AG04450 (cell line): ENCODE data around the gene SF3B3. TPM values are rescaled to one million over a fixed set of nuclear protein-coding genes. Genes with fewer than 3 reads are reported as not detected.

Source experiments
- CTCF ChIA-PET: fragments of 300-600, 350-600 bp; formaldehyde crosslinking; extraction: SDS; loops from one replicate; lab custom pipeline; 2022; ENCODE audit warnings: antibody characterized with exemption, inconsistent platforms; lab: Charles Lee
- POLR2A ChIA-PET: fragments of 350-600 bp; formaldehyde crosslinking; extraction: SDS; loops from one replicate; lab custom pipeline; 2021; ENCODE audit warnings: antibody characterized with exemption, inconsistent platforms; lab: Yijun Ruan, JAX
- DNase-seq: peaks from one replicate; pipeline ENCODE4 v3.0.0-alpha.2; 2011; ENCODE audit warnings: low read depth, low spot score
- H3K27ac ChIP-seq: one replicate; pipeline ENCODE4 v1.5.1; 2012; ENCODE audit warnings: low read depth, low read length, control low read depth
- H3K27me3 ChIP-seq: one replicate; pipeline ENCODE4 v1.6.0; 2012; ENCODE audit warnings: low read length; ENCODE audit not compliant: control insufficient read depth, insufficient read depth
- H3K4me3 ChIP-seq: 2 replicates; pipeline ENCODE4 v1.5.1; 2011; ENCODE audit warnings: mild to moderate bottlenecking, low read depth, low read length, control low read depth
- H3K9me3 ChIP-seq: 2 replicates; pipeline ENCODE4 v1.5.1; 2012; ENCODE audit warnings: low read length; ENCODE audit not compliant: control insufficient read depth, insufficient read depth
- polyA plus RNA-seq: library from polyadenylated mRNA; depleted of rRNA; stranded (reverse); fragments of >200 nt; gene quantifications from 2 replicates; pipeline ENCODE4 v1.2.3, GENCODE V29; 2011
- TF ChIP-seq, protein P1 (sequence below): IDR thresholded peaks from 2 replicates; pipeline ENCODE4 v1.5.1; 2011; ENCODE audit warnings: low read depth, low read length, control low read depth, inconsistent platforms

SF3B3 gene
- polyA plus RNA-seq, 1 experiment, result 139 TPM

GRCh38 chr16:70605283-70605657 is 81.7 kb downstream of the SF3B3 start:
- H3K9me3 ChIP-seq, result no peaks in the 10 kb centered on the region
- ChIA-PET CTCF (no interaction called here), POLR2A (no interaction called here)
- no peak overlapping the region for H3K27ac ChIP-seq
- no peak for DNase-seq
- H3K4me3 ChIP-seq, result no peak overlapping the region
- TF ChIP-seq, protein P1, sequence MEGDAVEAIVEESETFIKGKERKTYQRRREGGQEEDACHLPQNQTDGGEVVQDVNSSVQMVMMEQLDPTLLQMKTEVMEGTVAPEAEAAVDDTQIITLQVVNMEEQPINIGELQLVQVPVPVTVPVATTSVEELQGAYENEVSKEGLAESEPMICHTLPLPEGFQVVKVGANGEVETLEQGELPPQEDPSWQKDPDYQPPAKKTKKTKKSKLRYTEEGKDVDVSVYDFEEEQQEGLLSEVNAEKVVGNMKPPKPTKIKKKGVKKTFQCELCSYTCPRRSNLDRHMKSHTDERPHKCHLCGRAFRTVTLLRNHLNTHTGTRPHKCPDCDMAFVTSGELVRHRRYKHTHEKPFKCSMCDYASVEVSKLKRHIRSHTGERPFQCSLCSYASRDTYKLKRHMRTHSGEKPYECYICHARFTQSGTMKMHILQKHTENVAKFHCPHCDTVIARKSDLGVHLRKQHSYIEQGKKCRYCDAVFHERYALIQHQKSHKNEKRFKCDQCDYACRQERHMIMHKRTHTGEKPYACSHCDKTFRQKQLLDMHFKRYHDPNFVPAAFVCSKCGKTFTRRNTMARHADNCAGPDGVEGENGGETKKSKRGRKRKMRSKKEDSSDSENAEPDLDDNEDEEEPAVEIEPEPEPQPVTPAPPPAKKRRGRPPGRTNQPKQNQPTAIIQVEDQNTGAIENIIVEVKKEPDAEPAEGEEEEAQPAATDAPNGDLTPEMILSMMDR, result no peak
- peaks cover 2% of the 10 kb centered on the region for H3K27me3 ChIP-seq

GRCh38 chr16:70608521-70608920 is 84.9 kb downstream of the SF3B3 start:
- Histone ChIP-seq H3K27ac (no peak overlapping the region), H3K9me3 (no peaks in the 10 kb centered on the region), H3K27me3 (peaks cover 6% of the 10 kb centered on the region), H3K4me3 (no peak overlapping the region)
- TF ChIP-seq, protein P1, result no peak
- DNase-seq, result no peak
- POLR2A ChIA-PET, result no interaction called here
- CTCF ChIA-PET, result no interaction called here

GRCh38 chr16:70610273-70611223 is 86.9 kb downstream of the SF3B3 start:
- Histone ChIP-seq H3K27me3 (peaks cover 6% of the 10 kb centered on the region), H3K27ac (no peak overlapping the region), H3K4me3 (no peak overlapping the region), H3K9me3 (no peaks in the 10 kb centered on the region)
- ChIA-PET POLR2A (interaction anchor here (0.7 kb wide), 1 partner anchor 37 kb away, joined by 4 read pairs; no protein-coding TSS in a partner anchor), CTCF (interaction anchor here (0.6 to 1.1 kb wide), 2 partner anchors 11 to 44 kb away, joined by 3 read pairs; no protein-coding TSS in a partner anchor)
- no peak for DNase-seq
- TF ChIP-seq, protein P1, result no peak

- Histone ChIP-seq H3K27me3 (peaks cover 6% of the 10 kb centered on the region), H3K9me3 (no peaks in the 10 kb centered on the region), H3K27ac (no peak overlapping the region), H3K4me3 (no peak overlapping the region)
- ChIA-PET POLR2A (no interaction called here), CTCF (interaction anchor here (1.1 kb wide), 1 partner anchor 43 kb away, joined by 3 read pairs; no protein-coding TSS in a partner anchor)
- DNase-seq, result no peak
- TF ChIP-seq, protein P1, result no peak
These were observed 87.6 kb downstream of the SF3B3 start for GRCh38 chr16:70611224-70611598.

DNA sequence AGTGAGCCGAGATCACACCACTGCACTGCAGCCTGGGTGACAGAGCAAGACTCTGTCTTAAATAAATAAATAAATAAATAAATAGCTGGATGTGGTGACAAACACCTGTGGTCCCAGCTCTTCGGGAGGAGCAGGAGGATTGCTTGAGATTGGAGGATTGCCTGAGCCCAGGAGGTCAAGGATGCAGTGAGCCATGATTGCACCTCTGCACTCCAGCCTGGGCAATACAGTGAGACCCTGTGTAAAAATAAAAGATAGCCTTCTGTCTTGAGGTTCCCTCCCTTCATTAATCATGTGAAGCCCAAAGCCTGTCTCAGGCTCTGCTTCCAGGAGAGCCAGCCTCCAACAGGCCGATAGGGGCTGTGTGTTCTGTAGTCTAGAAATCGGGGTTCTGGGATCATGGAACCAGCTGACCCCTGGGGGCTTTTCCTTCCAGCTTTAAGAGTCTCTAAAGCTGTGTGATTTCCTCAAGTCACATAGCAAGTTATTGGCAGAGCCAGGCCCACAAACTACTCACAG is 88.2 kb downstream of the SF3B3 start:
- TF ChIP-seq, protein P1, result no peak

More for the DNA sequence above, 88.2 kb downstream of the SF3B3 start:
- no peaks in the 10 kb centered on the region for H3K9me3 ChIP-seq
- peaks cover 6% of the 10 kb centered on the region for H3K27me3 ChIP-seq
- no peak overlapping the region for H3K4me3 ChIP-seq
- CTCF ChIA-PET, result interaction anchor here (1.1 kb wide), 1 partner anchor 42 kb away, joined by 3 read pairs; no protein-coding TSS in a partner anchor
- POLR2A ChIA-PET, result no interaction called here
- no peak overlapping the region for H3K27ac ChIP-seq
- DNase-seq, result no peak
